GM23338 (cell line): ENCODE data around the gene DBNL.
"Not testable (repeated sequence)": the region's sequence is repeated elsewhere in the genome, so short reads cannot be mapped to it uniquely, and the experiment has no call there.

ENCODE experiments used
- EZH2phosphoT487 ChIP-seq: fragments of 200-600 bp; sonication (generic); IDR thresholded peaks from one replicate; pipeline ENCODE4 v1.8.1; 2018; ENCODE audit warnings: antibody characterized with exemption; ENCODE audit not compliant: unreplicated experiment
- POLR2AphosphoS5 ChIP-seq: IDR thresholded peaks from 2 replicates; pipeline ENCODE4 v1.6.1; 2016; ENCODE audit warnings: antibody characterized with exemption, low read depth

GRCh38 chr7:44036364-44036763, 8.1 kb upstream of the DBNL start:
- not testable (repeated sequence) for TF ChIP-seq POLR2AphosphoS5, EZH2phosphoT487
